ENCODE results near the gene ARFGEF2. TPM values are rescaled to one million over a fixed set of nuclear protein-coding genes. Genes with fewer than 3 reads are reported as not detected.

The ARFGEF2 gene
- total RNA-seq, 1 experiment from 2014 or later = 20.9 TPM

- TF ChIP-seq PRDM15 (CRISPR knock-in tag; IDR thresholded peaks at IDR 0.05) = no peak
These were observed 16.2 kb upstream of the ARFGEF2 start (continued) for GRCh38 chr20:48905297-48905647.

GRCh38 chr20:48906221-48906877 lies 15.2 kb upstream of the ARFGEF2 start:
- DNase-seq (ENCODE audit: low spot score) = no peak
- Mint-ChIP-seq H3K27me3 (ENCODE audit: low read depth) (peaks cover 9% of the 10 kb centered on the region), H3K36me3 (peaks cover 8% of the 10 kb centered on the region), H3K9me3 (peaks cover 23% of the 10 kb centered on the region), H3K27ac (no peak overlapping the region), H3K4me1 (peaks cover 7% of the 10 kb centered on the region), H3K4me3 (no peak overlapping the region)
- POLR2A ChIA-PET = no interaction called here
- no peak for ATAC-seq
- CTCF ChIA-PET = interaction anchor here (1.0 to 3.8 kb wide), 4 partner anchors 88 to 270 kb away, joined by 3 to 153 read pairs (median 3); no protein-coding TSS in a partner anchor
- TF ChIP-seq KAT7 (CRISPR knock-in tag; IDR thresholded peaks at IDR 0.05; ENCODE audit: borderline replicate concordance) = no peak
- TF ChIP-seq ZNF671 (CRISPR knock-in tag; IDR thresholded peaks at IDR 0.05) = no peak
- no peak for TF ChIP-seq ATF1 (CRISPR knock-in tag; IDR thresholded peaks at IDR 0.05)
- TF ChIP-seq CTCF (IDR thresholded peaks at IDR 0.05) = no peak
- no peak for TF ChIP-seq TEAD4 (CRISPR knock-in tag; IDR thresholded peaks at IDR 0.05)
- no peak for TF ChIP-seq ETV6 (CRISPR knock-in tag; IDR thresholded peaks at IDR 0.05)
- TF ChIP-seq E2F5 (CRISPR knock-in tag; IDR thresholded peaks at IDR 0.05) = no peak
- no peak for TF ChIP-seq MYBL2 (CRISPR knock-in tag; IDR thresholded peaks at IDR 0.05)
- TF ChIP-seq ZNF232 (CRISPR knock-in tag; IDR thresholded peaks at IDR 0.05) = no peak
- TF ChIP-seq ZNF121 (CRISPR knock-in tag; IDR thresholded peaks at IDR 0.05) = no peak
- no peak for TF ChIP-seq SMAD4 (CRISPR knock-in tag; IDR thresholded peaks at IDR 0.05)

- H3K4me3 Mint-ChIP-seq = no peak overlapping the region
- peaks cover 8% of the 10 kb centered on the region for H3K36me3 Mint-ChIP-seq
- peaks cover 23% of the 10 kb centered on the region for H3K9me3 Mint-ChIP-seq
- DNase-seq (ENCODE audit: low spot score) = no peak
- ChIA-PET CTCF (interaction anchor here (2.5 kb wide), 1 partner anchor 251 kb away, joined by 9 read pairs; no protein-coding TSS in a partner anchor), POLR2A (no interaction called here)
- H3K4me1 Mint-ChIP-seq = peaks cover 7% of the 10 kb centered on the region
- H3K27ac Mint-ChIP-seq = no peak overlapping the region
- no peak for ATAC-seq
- H3K27me3 Mint-ChIP-seq (ENCODE audit: low read depth) = peaks cover 9% of the 10 kb centered on the region
- no peak for TF ChIP-seq ZNF423 (CRISPR knock-in tag; IDR thresholded peaks at IDR 0.05)
- no peak for TF ChIP-seq EMX1 (CRISPR knock-in tag; IDR thresholded peaks at IDR 0.05)
- no peak for TF ChIP-seq FOXP4 (CRISPR knock-in tag; IDR thresholded peaks at IDR 0.05)
- TF ChIP-seq RORB (CRISPR knock-in tag; IDR thresholded peaks at IDR 0.05) = no peak
- no peak for TF ChIP-seq ZNF219 (CRISPR knock-in tag; IDR thresholded peaks at IDR 0.05; ENCODE audit: borderline replicate concordance)
- TF ChIP-seq ETV6 (CRISPR knock-in tag; IDR thresholded peaks at IDR 0.05) = no peak
- TF ChIP-seq CBFB (CRISPR knock-in tag; IDR thresholded peaks at IDR 0.05; ENCODE audit: low read depth) = no peak
- no peak for TF ChIP-seq NFATC4 (CRISPR knock-in tag; IDR thresholded peaks at IDR 0.05)
- no peak for TF ChIP-seq ZNF281 (CRISPR knock-in tag; IDR thresholded peaks at IDR 0.05)
These were observed 12.7 kb upstream of the ARFGEF2 start for GRCh38 chr20:48908656-48909319.

Data from WTC11 (cell line).